Measurements from ENCODE around the gene RGS14.

RGS14 gene

GRCh38 chr5:177332896-177333260 lies 24.8 kb upstream of the RGS14 start:
- H3K4me2 ChIP-seq (ENCODE audit: low read depth, low read length, poor library complexity, severe bottlenecking), result no peak overlapping the region
- H2AFZ ChIP-seq (ENCODE audit: low read depth, low read length, severe bottlenecking), result no peak overlapping the region
- no peaks in the 10 kb centered on the region for H3K9me3 ChIP-seq (ENCODE audit: insufficient read depth, low read length)
- no peak overlapping the region for H3K27ac ChIP-seq (ENCODE audit: low read depth, low read length)
- H3K36me3 ChIP-seq (ENCODE audit: low read length), result 0 out of 2 replicates have a peak, but pooled peaks cover 7% of the 10 kb centered on the region
- H3K27me3 ChIP-seq (ENCODE audit: low read length), result no peaks in the 10 kb centered on the region
- H3K9me2 ChIP-seq (replicated peaks; ENCODE audit: insufficient read depth, low read length), result no peaks in the 10 kb centered on the region
- no peak for TF ChIP-seq EZH2phosphoT487 (conservative IDR thresholded peaks at IDR 0.05; ENCODE audit: low read length)
- TF ChIP-seq CTCF (IDR thresholded peaks at IDR 0.05; ENCODE audit: insufficient read depth, low read length, poor library complexity, severe bottlenecking), result no peak
- no peak overlapping the region for H3K9ac ChIP-seq (ENCODE audit: low read length)
- no peaks in the 10 kb centered on the region for H3K79me2 ChIP-seq (ENCODE audit: insufficient read depth, low read length)
- H4K20me1 ChIP-seq (ENCODE audit: low read depth, low read length), result no peaks in the 10 kb centered on the region
- H3F3A ChIP-seq (ENCODE audit: insufficient read depth), result no peaks in the 10 kb centered on the region
- no peak overlapping the region for H3K4me3 ChIP-seq (ENCODE audit: insufficient read depth, low read length, poor library complexity, severe bottlenecking)

GRCh38 chr5:177333420-177334154 lies 24.1 kb upstream of the RGS14 start:
- Histone ChIP-seq H3K4me2 (ENCODE audit: low read depth, low read length, poor library complexity, severe bottlenecking) (no peak overlapping the region), H3K27ac (ENCODE audit: low read depth, low read length) (no peak overlapping the region), H4K20me1 (ENCODE audit: low read depth, low read length) (no peaks in the 10 kb centered on the region), H3F3A (ENCODE audit: insufficient read depth) (no peaks in the 10 kb centered on the region), H3K36me3 (ENCODE audit: low read length) (0 out of 2 replicates have a peak, but pooled peaks cover 7% of the 10 kb centered on the region), H3K9ac (ENCODE audit: low read length) (no peak overlapping the region), H3K9me2 (replicated peaks; ENCODE audit: insufficient read depth, low read length) (no peaks in the 10 kb centered on the region), H2AFZ (ENCODE audit: low read depth, low read length, severe bottlenecking) (no peak overlapping the region), H3K79me2 (ENCODE audit: insufficient read depth, low read length) (no peaks in the 10 kb centered on the region), H3K4me3 (ENCODE audit: insufficient read depth, low read length, poor library complexity, severe bottlenecking) (no peak overlapping the region), H3K9me3 (ENCODE audit: insufficient read depth, low read length) (no peaks in the 10 kb centered on the region), H3K27me3 (ENCODE audit: low read length) (no peaks in the 10 kb centered on the region)
- TF ChIP-seq EZH2phosphoT487 (conservative IDR thresholded peaks at IDR 0.05; ENCODE audit: low read length) (no peak), CTCF (IDR thresholded peaks at IDR 0.05; ENCODE audit: insufficient read depth, low read length, poor library complexity, severe bottlenecking) (no peak)

GRCh38 chr5:177334155-177334551 lies 23.6 kb upstream of the RGS14 start:
- Histone ChIP-seq H3K9me3 (ENCODE audit: insufficient read depth, low read length) (no peaks in the 10 kb centered on the region), H3K79me2 (ENCODE audit: insufficient read depth, low read length) (peaks cover 5% of the 10 kb centered on the region; the same call in 1 of the 2 replicates), H3K27me3 (ENCODE audit: low read length) (no peaks in the 10 kb centered on the region), H3K4me3 (ENCODE audit: insufficient read depth, low read length, poor library complexity, severe bottlenecking) (no peak overlapping the region), H3K36me3 (ENCODE audit: low read length) (0 out of 2 replicates have a peak, but pooled peaks cover 7% of the 10 kb centered on the region), H3K27ac (ENCODE audit: low read depth, low read length) (no peak overlapping the region), H3K4me2 (ENCODE audit: low read depth, low read length, poor library complexity, severe bottlenecking) (no peak overlapping the region), H4K20me1 (ENCODE audit: low read depth, low read length) (no peaks in the 10 kb centered on the region), H3K9me2 (replicated peaks; ENCODE audit: insufficient read depth, low read length) (no peaks in the 10 kb centered on the region), H3K9ac (ENCODE audit: low read length) (no peak overlapping the region), H2AFZ (ENCODE audit: low read depth, low read length, severe bottlenecking) (no peak overlapping the region), H3F3A (ENCODE audit: insufficient read depth) (no peaks in the 10 kb centered on the region)
- TF ChIP-seq CTCF (IDR thresholded peaks at IDR 0.05; ENCODE audit: insufficient read depth, low read length, poor library complexity, severe bottlenecking) (no peak), EZH2phosphoT487 (conservative IDR thresholded peaks at IDR 0.05; ENCODE audit: low read length) (no peak)
